Bronchial epithelial cell (primary cell): ENCODE results near the gene CAMSAP1. TPM values are rescaled to one million over a fixed set of nuclear protein-coding genes. Genes with fewer than 3 reads are reported as not detected.

Experiments used
- DNase-seq: peaks from one replicate; pipeline ENCODE4 v3.0.0-alpha.2; 2010; ENCODE audit warnings: low read depth
- FAIRE-seq: peaks from 2 replicates; lab custom pipeline; 2011; peaks lifted over from hg19 to GRCh38; lab: Jason Lieb, UNC
- H3K27me3 ChIP-seq: 2 replicates; pipeline ENCODE4 v1.5.1; 2011; ENCODE audit warnings: low read length; ENCODE audit not compliant: control insufficient read depth, insufficient read depth
- H3K36me3 ChIP-seq: 2 replicates; pipeline ENCODE4 v1.5.1; 2011; ENCODE audit warnings: low read length; ENCODE audit not compliant: control insufficient read depth, insufficient read depth
- H3K4me3 ChIP-seq: 2 replicates; pipeline ENCODE4 v1.5.1; 2011; ENCODE audit warnings: mild to moderate bottlenecking, low read depth, low read length, control low read depth
- CTCF ChIP-seq: IDR thresholded peaks from 2 replicates; pipeline ENCODE4 v1.5.1; 2011; ENCODE audit warnings: mild to moderate bottlenecking, moderate library complexity, low read length, control low read depth, inconsistent platforms; ENCODE audit not compliant: insufficient read depth, severe bottlenecking
- total RNA-seq: library from RNA; depleted of rRNA; stranded (reverse); fragments of >200 nt; gene quantifications from 2 replicates; pipeline ENCODE4 v1.2.1, GENCODE V29; 2014

CAMSAP1 gene
- total RNA-seq, 1 donor from 2014 or later = 23.2 TPM

- DNase-seq (no peak), FAIRE-seq (no peak)
- no peak for TF ChIP-seq CTCF
- Histone ChIP-seq H3K4me3 (no peak overlapping the region), H3K27me3 (no peaks in the 10 kb centered on the region), H3K36me3 (peaks cover 5% of the 10 kb centered on the region)
Measured at GRCh38 chr9:135827866-135828580, 79.3 kb downstream of the CAMSAP1 start.

- TF ChIP-seq CTCF = no peak
- no peak for DNase-seq
- no peak for FAIRE-seq
- H3K27me3 ChIP-seq = no peaks in the 10 kb centered on the region
- no peak overlapping the region for H3K4me3 ChIP-seq
- peaks cover 8% of the 10 kb centered on the region for H3K36me3 ChIP-seq
Measured at GRCh38 chr9:135827301-135827700, 80.0 kb downstream of the CAMSAP1 start.

- Histone ChIP-seq H3K36me3 (peaks cover 10% of the 10 kb centered on the region), H3K4me3 (no peak overlapping the region), H3K27me3 (no peaks in the 10 kb centered on the region)
- FAIRE-seq (no peak), DNase-seq (no peak)
- TF ChIP-seq CTCF = no peak
Measured at GRCh38 chr9:135826188-135826545, 81.2 kb downstream of the CAMSAP1 start.

GRCh38 chr9:135825435-135826187 is 81.7 kb downstream of the CAMSAP1 start:
- FAIRE-seq (no peak), DNase-seq (no peak)
- Histone ChIP-seq H3K36me3 (peaks cover 14% of the 10 kb centered on the region), H3K4me3 (no peak overlapping the region), H3K27me3 (no peaks in the 10 kb centered on the region)
- no peak for TF ChIP-seq CTCF

- Histone ChIP-seq H3K36me3 (peaks cover 26% of the 10 kb centered on the region), H3K27me3 (no peaks in the 10 kb centered on the region), H3K4me3 (no peak overlapping the region)
- FAIRE-seq = no peak
- no peak for TF ChIP-seq CTCF
- no peak for DNase-seq
Measured at GRCh38 chr9:135823036-135823435, 84.3 kb downstream of the CAMSAP1 start.
